NCI-H1417 (cell line): ENCODE data around the gene CD300C.
A peak's percentile ranks its signal among the peaks of the same experiment; 100 is the strongest.
"Not testable (repeated sequence)": the region's sequence is repeated elsewhere in the genome, so short reads cannot be mapped to it uniquely, and the experiment has no call there.

Source experiments
- DNase-seq, 3 experiments: peaks; one replicate each; lab custom pipeline; 2025; lab: John Stamatoyannopoulos, UW

The CD300C gene

DNA sequence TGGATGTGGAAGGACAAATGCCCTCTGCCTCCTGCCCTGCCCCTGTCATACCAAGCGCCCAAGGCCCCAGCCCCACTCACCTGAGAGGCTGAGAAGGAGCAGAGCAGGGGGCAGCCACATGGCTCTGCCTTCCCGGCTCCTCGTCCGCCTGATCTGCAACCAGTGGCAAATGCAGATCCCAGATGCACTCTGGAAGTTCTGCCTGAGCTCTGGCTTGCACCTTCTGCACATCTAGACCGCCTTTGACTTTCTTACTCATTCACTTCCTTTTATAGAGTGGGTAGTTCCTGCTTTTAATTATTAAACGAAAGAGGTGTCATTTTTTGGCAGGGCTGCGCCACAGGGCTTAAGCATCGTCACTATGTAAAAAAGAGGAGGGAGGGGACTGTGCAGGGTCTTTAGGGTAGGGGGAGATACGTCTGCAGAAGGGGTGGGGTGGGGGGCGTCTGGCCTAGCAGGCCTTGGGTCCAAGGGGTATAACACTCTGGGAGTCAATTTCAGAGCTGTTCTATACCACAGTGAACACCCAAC, 14.6 kb downstream of the CD300C start, which contains the start of gene CD300LB:
TSS of gene CD300LB (minus strand) at position 245 of the 531 bp plus-strand sequence. CDS start at position 120, 125 bp downstream.
- no peak for DNase-seq

DNA sequence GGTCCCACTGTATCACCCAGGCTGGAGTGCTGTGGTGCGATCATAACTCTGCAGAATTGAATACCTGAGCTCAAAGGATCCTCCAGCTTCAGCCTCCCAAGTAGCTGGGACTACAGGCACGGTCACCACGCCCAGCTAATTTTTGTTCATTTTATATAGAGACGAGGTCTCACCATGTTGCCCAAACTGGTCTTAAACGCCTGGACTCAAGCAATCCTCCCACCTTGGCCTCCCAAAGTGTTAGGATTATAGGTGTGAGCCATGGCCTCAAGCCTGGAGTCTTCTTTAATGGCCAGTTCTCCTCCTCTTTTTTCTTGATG, 15.1 kb downstream of the CD300C start:
- no peak for DNase-seq

DNA sequence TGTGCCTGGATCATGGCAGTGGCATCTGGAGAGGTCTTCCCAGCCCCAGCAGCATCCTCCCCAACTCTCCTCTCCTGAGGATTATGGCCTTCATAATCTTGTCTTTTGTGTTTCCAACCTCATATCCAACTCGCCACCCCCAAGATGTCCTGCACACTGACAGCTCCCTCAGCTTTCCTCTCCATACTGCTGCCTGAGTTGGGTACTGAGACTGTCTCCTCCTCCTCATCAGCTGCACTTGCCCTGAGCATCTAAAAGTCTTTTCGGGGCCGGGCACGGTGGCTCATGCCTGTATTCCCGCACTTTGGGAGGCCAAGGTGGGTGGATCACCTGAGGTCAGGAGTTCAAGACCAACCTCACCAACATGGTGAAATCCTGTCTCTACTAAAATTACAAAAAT, 16.7 kb downstream of the CD300C start:
- DNase-seq: no peak

DNA sequence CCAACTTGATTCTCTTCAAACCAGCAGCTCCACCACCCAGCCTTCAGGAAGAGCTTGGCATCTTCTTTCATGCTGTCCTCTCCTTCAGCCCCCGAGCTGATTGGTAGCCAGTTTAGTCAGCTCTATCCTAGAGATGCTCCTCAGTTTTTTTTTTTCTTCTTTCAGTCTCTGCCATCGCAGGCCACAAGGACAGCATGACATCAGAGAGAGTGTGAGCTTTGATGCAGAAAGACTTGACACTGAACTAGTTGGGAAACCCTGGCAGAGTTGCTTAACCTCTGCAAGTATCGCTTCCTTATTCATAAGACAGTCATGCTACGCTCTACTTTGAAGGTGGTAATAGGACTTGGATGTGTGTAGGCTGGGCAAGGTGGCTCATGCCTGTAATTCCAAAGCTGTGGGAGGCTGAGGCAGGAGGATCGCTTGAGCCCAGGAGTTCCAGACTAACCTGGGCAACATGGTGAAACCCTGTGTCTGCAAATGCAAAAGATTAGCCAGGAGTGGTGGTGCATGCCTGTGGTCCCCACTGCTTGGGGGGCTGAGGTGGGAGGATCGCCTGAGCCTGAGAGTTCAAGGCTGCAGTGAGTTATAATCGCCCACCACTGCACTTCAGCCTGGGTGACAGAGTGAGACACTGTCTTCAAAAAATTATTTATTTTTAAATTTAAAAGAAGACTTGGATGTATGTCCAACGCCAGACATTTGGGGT, 17.3 kb downstream of the CD300C start:
- DNase-seq: no peak

DNA sequence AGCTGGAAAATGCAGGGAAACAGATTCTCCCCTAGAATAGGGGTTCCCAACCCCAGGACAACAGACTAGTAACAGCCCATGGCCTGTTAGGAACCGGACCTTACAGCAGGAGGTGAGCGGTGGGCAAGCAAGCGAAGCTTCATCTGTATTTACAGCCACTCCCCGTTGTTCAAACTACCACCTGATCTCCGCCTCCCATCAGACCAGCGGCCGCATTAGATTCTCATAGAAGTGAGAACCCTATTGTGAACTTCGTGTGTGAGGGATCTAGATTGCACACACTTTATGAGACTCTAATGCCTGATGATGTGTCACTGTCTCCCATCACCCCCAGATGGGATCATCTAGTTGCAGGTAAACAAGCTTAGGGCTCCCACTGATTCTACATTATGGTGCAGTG, 18.2 kb downstream of the CD300C start:
- no peak for DNase-seq

DNA sequence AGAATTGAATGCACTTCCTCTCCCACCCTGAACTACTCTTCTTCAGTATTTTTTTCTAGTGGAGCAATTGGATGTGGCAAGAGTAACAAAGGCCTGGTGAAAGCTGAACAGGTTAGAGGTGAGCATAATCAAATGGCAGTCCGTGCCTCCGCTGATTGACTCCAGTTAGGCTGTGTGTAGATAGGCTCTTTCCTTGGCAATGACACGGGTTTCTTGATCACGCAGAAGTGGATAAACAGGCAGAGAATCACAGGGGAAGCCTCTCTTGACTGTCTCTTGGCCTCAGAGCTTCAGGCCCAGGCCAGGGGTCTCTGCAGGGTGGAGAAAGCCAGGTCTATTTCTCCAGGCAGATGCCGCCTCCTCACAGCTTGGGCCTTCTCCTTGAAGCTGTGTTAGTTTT, 18.8 kb downstream of the CD300C start:
- DNase-seq: no peak

DNA sequence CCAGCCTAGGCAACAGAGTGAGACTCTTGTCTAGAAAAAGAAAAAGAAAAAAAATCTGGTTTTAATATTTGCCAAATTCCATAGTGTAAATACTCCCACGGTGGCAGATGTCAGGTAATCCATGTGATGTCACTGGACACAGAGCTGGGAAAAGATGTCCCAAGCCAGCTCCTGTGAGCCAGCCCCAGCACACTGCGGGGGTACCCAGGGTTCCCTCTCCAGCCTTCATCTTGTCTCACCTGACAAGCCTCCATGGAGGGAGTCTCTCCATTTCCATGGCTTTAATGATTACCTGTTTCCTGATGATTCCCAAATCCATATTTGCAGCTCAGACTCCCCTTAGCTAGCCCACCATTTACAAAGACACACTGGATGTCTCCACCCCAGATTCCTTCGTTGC, 19.2 kb downstream of the CD300C start:
- no peak for DNase-seq

DNA sequence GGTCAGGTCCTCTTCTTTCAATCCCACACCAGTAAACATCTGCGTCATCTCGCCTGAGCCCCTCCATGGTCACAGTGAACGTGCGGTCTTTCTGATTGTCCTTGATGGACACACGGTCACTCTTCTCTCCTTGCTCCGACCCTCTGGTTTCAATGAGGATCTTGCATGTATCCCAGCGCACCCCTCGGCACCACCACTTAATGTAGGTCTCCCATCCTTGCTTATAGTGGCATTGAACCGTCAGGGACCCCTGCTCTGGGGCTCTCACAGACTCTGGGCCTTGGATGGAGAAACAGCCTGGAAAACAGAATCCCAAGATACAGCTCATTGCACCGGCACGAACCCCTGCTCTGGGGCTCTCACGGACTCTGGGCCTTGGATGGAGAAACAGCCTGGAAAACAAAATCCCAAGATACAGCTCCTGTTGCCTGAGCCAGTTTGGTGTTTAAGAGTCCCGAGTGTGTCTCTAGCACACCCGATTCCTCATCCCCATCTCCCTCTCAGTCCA, 20.1 kb downstream of the CD300C start:
- DNase-seq: no peak

DNA sequence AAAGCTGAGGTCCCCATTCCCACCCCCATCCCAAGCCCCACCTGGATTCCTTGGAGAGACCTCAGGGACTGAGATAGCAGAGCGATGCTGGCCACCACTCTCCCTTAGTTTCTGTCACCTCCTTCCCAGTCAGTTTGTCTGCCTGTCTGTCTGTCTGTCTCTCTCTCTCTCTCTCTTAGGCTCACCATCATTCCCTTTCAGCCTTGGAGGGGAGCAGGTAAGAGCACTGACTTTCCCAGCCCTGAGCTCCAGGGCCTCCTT, 20.5 kb downstream of the CD300C start:
- DNase-seq: no peak

DNA sequence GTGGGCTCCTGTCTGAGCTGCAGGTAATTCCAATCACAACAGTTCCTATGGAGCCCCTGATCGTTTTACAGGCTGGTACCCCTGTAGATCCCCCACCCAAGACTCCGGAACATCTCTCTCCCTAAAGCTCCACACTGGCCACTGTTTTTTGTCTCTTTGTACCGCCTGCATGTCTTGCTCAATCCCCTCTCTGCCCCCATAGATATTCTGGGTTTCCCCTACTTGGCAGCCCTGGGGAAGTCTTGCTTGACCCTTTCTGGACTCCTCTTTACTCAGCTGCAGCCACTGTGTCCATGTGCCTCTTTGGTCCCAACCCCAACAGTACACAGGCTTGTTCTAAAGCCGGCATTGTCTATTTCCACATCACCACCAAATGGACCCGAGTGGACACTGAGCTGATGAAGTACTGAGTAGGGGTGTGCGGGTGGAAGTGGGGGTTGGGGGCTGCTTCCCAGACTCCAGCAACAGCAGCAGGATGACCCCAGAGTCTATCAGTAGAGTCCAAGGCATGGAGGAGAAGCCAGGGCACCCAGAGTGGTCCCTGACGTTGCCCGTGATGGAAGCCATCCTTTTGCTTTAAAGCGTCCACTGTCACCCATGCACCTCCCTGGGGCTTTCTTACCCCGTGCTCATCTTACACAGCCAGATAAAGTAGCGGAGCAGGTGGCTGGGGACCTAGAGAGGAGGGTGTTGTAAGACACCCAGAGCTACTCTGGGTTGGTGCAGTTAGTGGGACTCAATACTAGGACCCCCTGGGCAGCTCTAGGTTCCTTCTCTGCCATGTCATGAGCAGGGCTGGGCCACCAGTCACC, 21.1 kb downstream of the CD300C start:
- no peak for DNase-seq

DNA sequence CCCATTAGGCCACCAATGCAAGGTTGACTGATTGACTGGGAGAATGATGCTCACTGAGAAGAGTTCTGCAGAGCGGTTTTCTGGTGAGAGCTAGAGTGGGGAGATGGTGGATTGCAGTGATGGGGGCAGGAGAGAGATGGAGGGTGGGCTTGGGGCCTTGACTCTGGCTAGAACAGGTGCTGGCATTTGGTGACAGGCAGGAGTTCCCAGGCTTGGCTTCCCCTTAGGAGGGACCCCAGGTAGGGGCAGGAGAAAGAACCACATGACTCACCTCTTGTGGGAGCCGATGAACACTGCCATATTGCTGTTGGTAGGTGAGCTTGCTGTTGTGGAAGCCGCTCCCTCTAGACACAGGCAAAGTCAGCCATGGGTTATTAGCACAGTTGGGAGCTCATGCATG, 22.6 kb downstream of the CD300C start:
- no peak for DNase-seq

DNA sequence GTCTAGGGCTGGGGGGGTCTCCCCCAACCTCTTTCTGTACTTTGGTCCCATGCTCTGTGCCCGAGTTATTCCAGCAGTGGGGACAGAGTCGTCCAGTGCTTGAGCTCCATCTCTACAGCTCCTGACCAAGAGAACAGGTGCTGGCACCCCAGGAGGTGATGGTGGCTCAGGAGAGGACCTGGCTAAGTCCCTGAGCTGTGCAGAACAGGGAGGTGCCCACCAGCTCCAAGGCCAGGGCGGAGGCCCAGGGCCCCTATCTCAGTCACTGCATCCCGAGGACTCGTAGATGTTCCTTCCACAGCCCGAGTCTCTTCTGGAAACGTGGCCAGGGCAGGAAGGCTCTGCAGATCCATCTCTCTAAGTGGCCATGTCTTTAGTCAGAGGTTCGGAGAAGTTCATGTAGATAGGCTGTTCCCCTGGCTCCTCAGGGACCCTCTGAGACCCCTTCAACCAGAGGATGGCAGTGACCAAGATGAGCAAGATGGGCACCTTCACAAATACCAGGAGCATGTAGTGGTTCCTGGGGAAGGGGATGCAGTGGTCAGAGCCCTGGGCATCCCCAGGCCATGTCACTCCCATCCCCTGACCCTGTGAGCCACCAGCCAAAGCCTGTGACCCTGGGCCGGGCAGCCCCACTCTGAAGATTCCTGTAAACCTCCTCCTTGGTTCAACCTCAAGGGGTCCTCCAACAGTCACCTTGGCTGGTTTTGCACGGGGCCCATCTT, 23.4 kb downstream of the CD300C start:
- no peak for DNase-seq

DNA sequence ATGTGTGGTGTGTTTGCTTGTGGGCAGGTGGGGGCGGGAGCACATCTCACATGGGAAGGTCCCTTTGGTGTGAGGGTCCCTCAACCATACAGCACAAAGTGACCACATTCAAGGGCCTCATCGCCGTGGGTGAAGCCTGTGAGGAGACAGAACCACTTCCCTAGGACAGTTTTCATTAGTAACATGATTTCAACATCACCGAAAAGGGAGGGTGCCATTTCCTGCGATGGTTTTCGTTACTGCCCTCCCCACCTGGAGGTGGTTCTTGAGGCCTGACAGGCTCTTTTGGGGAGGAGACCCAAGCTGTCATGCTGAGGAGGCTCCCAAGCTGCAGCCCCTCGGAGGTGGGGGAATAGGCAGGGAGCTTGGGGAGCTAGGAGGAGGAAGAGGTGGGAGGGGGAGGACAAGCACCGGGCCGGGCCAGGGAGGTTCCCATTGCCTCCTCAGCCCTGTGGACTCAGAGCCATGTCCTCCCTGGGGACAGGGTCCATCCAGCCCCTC, 24.2 kb downstream of the CD300C start:
- DNase-seq: no peak

DNA sequence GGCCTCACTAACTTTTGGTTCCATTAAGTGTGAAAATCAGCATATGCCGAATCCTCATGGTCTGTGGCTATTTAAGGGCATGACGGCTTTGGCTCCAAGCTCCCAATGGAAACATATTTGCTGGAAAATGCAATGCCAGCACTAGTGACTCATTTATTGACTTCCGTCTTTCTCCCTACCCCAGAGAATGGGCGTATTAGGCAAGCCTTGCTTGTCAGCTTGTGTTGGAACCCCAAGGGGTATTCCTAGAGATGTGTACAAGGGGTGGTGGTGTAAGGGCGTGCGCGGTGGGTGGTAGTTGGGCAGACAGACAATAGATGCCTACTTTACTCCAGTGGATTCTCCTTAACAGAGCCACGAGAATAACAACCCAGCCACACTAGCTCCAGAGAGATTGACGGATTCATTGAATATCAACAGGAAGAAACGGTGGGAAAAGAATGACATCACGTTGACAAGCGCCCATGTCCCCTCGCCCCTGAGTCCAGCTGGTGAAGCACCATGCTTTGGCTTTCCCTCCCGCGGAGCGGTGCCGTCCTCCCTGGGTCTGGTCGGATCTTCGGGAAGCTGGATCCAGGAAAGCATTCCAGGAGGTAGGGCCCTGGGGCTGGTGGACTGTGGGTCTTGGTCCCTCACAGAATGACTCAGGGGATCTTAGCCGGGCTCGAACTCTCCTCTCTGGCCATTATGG, 25.0 kb downstream of the CD300C start:
- DNase-seq: no peak

DNA sequence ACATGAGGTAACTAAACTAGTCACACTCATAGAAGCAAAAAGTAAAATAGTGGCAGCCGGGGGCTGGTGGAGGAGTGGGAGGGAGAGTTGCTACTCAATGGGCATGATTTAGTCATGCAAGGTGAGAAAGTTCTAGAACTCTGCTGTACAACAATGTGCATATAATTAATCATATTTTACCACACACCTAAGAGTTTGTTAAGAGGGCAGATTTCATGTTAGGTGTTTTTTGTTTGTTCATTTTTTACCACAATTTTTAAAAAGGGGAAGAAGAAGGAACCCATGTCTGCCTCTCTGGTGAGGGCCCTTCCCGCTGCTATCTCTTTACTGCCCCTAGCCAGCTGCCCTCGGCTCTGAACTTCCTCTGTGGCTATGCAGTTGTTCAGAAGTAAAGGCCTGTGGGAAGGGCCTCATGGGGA, 25.9 kb downstream of the CD300C start:
- no peak for DNase-seq

DNA sequence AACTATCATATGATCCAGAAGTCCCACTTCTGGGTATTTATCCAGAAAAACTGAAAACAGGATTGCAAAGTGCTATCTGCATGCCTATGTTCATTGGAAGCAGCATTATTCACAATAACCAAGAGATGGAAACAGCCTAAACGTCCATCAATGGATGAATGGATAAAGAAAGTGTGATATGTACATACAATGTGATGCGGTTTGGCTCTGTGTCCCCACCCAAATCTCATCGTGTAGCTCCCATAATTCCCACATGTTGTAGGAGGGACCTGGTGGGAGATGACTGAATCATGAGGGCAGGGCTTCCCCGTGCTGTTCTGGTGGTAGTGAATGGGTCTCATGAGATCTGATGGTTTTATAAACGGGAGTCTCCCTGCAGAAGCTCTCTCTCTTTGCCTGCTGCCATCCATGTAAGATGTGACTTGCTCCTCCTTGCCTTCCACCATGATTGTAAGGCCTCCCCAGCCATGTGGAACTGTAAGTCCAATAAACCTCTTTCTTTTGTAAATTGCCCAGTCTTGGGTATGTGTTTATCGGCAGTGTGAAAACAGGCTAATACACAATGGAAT, 27.4 kb downstream of the CD300C start:
- not testable (repeated sequence) for DNase-seq

DNA sequence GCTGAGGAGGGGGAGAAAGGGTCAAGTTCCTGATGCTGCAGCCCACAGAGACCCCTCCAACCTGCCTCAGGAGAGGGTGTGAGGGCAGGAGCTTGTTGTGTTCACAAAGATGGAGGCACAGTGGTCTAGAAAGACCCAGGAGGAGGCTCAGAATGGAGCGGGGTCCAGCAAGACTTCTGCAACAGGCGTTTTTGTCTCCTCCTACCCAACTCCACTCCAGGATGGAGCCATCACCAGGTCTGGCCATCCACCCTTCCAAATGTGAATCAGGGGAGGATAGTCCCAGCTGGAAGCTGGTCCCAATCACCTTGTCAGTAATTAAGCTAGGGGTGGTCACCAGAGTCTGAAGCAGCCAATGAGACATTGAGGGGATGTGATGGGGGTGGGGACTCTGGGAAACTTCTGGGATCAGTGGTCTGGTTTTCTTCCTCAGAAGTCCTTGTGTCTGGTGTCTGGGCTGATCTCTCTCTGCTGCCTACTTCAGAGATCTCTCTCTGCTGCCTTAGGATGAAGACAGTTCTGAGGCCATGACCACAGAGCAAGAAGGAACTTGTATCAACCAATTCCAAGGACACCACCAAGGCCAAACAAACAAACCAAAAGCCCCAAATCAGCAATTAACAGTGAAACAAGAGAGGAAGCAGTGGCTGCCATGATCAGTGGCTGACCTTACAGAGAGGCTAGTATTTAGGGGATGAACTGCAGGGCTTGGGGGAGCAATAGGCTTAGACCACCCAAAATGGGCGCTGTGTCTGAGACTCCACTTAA, 29.2 kb downstream of the CD300C start:
- no peak for DNase-seq

DNA sequence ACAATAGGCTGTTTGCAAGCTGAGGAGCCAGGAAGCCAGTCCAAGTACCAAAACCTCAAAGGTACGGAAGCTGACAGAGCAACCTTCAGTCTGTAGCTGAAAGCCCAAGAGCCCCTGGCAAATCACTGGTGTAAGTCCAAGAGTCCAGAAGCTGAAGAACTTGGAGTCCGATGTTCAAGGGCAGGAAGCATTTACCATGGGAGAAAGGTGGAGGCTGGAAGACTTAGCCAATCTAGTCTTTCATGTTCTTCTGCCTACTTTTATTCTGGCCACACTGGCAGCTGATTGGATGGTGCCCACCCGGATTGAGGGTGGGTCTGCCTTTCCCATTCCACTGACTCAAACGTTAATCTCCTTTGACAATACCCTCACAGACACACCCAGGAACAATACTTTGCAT, 30.0 kb downstream of the CD300C start:
- no peak for DNase-seq

DNA sequence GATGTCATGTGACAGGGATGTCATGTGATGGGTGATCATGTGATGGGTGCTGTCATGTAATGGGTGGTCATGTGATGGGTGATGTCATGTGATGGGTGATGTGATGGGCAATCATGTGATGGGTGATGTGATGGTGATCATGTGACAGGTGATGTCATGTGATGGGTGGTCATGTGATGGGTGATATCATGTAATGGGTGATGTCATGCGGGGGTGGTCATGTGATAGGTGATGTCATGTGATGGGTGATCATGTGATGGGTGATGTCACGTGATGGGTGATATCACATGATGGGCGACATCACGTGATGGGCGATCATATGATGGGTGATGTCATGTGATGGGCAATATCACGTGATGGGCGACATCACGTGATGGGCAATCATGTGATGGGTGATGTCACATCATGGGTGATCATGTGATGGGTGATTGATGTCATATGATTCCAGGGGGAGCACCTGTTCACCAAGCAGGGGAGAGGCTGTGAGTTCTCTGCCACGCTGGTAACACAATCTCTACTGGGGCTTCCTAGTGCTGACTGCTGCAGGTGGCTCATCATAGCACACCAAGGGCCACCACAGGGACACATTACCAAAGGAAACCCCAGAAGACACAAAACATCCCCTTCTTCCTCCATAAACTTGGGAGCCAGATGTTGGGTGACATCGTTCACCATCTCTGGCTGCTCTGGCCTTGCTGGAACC, 31.1 kb downstream of the CD300C start:
- DNase-seq: no peak

DNA sequence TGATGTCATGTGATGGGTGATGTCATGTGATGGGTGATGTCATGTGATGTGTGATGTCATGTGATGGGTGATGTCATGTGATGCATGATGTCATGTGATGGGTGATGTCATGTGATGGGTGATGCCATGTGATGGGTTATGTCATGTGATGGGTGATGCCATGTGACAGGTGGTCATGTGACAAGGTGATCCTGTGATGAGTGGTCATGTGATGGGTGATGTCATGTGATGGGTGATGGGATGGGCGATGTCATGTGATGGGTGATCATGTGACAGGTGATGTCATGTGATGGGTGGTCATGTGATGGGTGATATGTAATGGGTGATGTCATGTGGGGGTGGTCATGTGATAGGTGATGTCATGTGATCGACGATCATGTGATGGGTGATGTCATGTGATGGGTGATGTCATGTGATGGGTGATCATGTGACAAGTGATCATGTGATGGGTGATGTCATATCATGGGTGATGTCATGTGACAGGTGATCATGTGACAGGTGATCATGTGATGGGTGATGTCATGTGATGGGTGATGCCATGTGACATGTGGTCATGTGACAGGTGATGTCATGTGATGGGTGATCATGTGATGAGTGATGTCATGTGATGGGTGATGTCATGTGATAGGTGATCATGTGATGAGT, 31.8 kb downstream of the CD300C start:
- DNase-seq: peak in 1 of 3 experiments; percentile 46
